DND-41 (cell line): ENCODE results near the gene RPS6KC1.

Experiments
- ATAC-seq: fragments of 200-7000 bp; cut with Tn5 transposase; 3 replicates; pipeline ENCODE4 v1.9.1; 2021; ENCODE audit warnings: low read depth; ENCODE audit not compliant: insufficient read depth
- DNase-seq: peaks from one replicate; pipeline ENCODE4 v3.0.0-alpha.2; 2020
- H2AFZ ChIP-seq: 2 replicates; pipeline ENCODE4 v1.6.0; 2012; ENCODE audit warnings: low read depth, low read length
- H3K27ac ChIP-seq: 2 replicates; pipeline ENCODE4 v1.5.1; 2012; ENCODE audit warnings: low read length, inconsistent platforms
- H3K27me3 ChIP-seq: fragments of 200-600 bp; sonication (generic); 2 replicates; pipeline ENCODE4 v1.6.0; 2012; ENCODE audit warnings: low read length, mild to moderate bottlenecking, inconsistent platforms; ENCODE audit not compliant: insufficient read depth, poor library complexity
- H3K36me3 ChIP-seq: 2 replicates; pipeline ENCODE4 v1.5.1; 2012; ENCODE audit warnings: low read length, inconsistent platforms; ENCODE audit not compliant: insufficient read depth
- H3K4me1 ChIP-seq: 2 replicates; pipeline ENCODE4 v1.5.1; 2012; ENCODE audit warnings: mild to moderate bottlenecking, low read length; ENCODE audit not compliant: insufficient read depth
- H3K4me2 ChIP-seq: 2 replicates; pipeline ENCODE4 v1.6.0; 2012; ENCODE audit warnings: mild to moderate bottlenecking, moderate library complexity, low read length, inconsistent platforms; ENCODE audit not compliant: insufficient read depth
- H3K4me3 ChIP-seq, 2 experiments: fragments of 200-600 bp in 1 of 2; shearing (Covaris generic) in 1 of 2; 2 replicates each; pipeline ENCODE4 v1.5.1; 2012 to 2016; ENCODE audit warnings: inconsistent platforms in 2 of 2, low read length in 2 of 2, mild to moderate bottlenecking in 2 of 2, low read depth in 1 of 2, moderate library complexity in 1 of 2
- H3K79me2 ChIP-seq: 2 replicates; pipeline ENCODE4 v1.6.0; 2012; ENCODE audit warnings: low read length, inconsistent platforms; ENCODE audit not compliant: insufficient read depth
- H3K9ac ChIP-seq: 2 replicates; pipeline ENCODE4 v1.6.0; 2012; ENCODE audit warnings: low read depth, mild to moderate bottlenecking, inconsistent platforms, low read length, moderate library complexity
- H3K9me3 ChIP-seq: 2 replicates; pipeline ENCODE4 v1.5.1; 2012; ENCODE audit warnings: low read length, moderate library complexity, mild to moderate bottlenecking, inconsistent platforms; ENCODE audit not compliant: insufficient read depth, severe bottlenecking
- H4K20me1 ChIP-seq: 2 replicates; pipeline ENCODE4 v1.6.0; 2012; ENCODE audit warnings: low read length; ENCODE audit not compliant: insufficient read depth
- EZH2 ChIP-seq: IDR thresholded peaks from 3 replicates; pipeline ENCODE4 v1.6.1; 2012; ENCODE audit warnings: borderline replicate concordance, low read depth, mild to moderate bottlenecking, moderate library complexity, low read length, inconsistent platforms; ENCODE audit not compliant: severe bottlenecking
- TF ChIP-seq, protein P1 (sequence below): IDR thresholded peaks from 2 replicates; pipeline ENCODE4 v1.5.1; 2012; ENCODE audit warnings: borderline replicate concordance, low read length, moderate library complexity, mild to moderate bottlenecking; ENCODE audit not compliant: poor library complexity, severe bottlenecking; ENCODE audit errors: extremely low read depth

Gene RPS6KC1

GRCh38 chr1:213119794-213120193 lies 68.8 kb downstream of the RPS6KC1 start:
- no peak for ATAC-seq
- Histone ChIP-seq H3K36me3 (no peaks in the 10 kb centered on the region), H2AFZ (no peak overlapping the region), H3K4me1 (no peaks in the 10 kb centered on the region), H3K4me3 (no peak overlapping the region), H3K27me3 (no peaks in the 10 kb centered on the region), H3K79me2 (no peaks in the 10 kb centered on the region), H3K9ac (no peak overlapping the region), H3K9me3 (no peaks in the 10 kb centered on the region), H4K20me1 (no peaks in the 10 kb centered on the region), H3K27ac (no peak overlapping the region), H3K4me2 (no peak overlapping the region)
- no peak for DNase-seq
- TF ChIP-seq, protein P1, sequence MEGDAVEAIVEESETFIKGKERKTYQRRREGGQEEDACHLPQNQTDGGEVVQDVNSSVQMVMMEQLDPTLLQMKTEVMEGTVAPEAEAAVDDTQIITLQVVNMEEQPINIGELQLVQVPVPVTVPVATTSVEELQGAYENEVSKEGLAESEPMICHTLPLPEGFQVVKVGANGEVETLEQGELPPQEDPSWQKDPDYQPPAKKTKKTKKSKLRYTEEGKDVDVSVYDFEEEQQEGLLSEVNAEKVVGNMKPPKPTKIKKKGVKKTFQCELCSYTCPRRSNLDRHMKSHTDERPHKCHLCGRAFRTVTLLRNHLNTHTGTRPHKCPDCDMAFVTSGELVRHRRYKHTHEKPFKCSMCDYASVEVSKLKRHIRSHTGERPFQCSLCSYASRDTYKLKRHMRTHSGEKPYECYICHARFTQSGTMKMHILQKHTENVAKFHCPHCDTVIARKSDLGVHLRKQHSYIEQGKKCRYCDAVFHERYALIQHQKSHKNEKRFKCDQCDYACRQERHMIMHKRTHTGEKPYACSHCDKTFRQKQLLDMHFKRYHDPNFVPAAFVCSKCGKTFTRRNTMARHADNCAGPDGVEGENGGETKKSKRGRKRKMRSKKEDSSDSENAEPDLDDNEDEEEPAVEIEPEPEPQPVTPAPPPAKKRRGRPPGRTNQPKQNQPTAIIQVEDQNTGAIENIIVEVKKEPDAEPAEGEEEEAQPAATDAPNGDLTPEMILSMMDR, result no peak
- no peak for TF ChIP-seq EZH2

DNA sequence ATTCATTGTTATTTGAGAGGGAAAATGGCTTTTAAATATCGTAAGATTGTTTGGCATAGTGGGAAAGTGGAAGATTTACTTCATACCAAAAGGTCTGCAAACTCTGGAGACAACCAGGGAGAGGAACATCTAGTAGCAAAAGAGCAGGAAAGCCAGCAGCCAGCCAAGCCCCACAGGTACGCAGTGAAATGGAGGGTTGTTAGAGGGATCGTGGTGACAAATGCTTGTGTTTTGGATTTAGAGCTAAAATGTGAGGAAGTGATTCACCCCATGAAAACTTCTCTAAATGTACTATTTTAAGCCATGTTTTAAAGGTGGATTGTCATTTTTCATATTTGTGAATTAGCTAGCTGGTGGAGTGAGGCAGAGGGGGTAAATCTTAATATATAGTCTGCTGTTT lies 69.3 kb downstream of the RPS6KC1 start:
- no peak overlapping the region for H3K27ac ChIP-seq
- TF ChIP-seq, protein P1, result no peak
- no peak for TF ChIP-seq EZH2

GRCh38 chr1:213120961-213121360 lies 69.9 kb downstream of the RPS6KC1 start:
- no peak for DNase-seq
- TF ChIP-seq, protein P1, result no peak
- TF ChIP-seq EZH2, result no peak
- no peak overlapping the region for H2AFZ ChIP-seq
- no peak overlapping the region for H3K9ac ChIP-seq
- H3K27ac ChIP-seq, result no peak overlapping the region
- H4K20me1 ChIP-seq, result no peaks in the 10 kb centered on the region
- no peak overlapping the region for H3K4me3 ChIP-seq
- no peak overlapping the region for H3K4me2 ChIP-seq
- no peaks in the 10 kb centered on the region for H3K4me1 ChIP-seq
- H3K27me3 ChIP-seq, result no peaks in the 10 kb centered on the region
- ATAC-seq, result no peak
- no peaks in the 10 kb centered on the region for H3K79me2 ChIP-seq
- no peaks in the 10 kb centered on the region for H3K9me3 ChIP-seq
- no peaks in the 10 kb centered on the region for H3K36me3 ChIP-seq

More for the DNA sequence above, 69.3 kb downstream of the RPS6KC1 start:
- Histone ChIP-seq H4K20me1 (no peaks in the 10 kb centered on the region), H3K36me3 (no peaks in the 10 kb centered on the region), H3K9me3 (no peaks in the 10 kb centered on the region), H3K9ac (no peak overlapping the region), H3K27me3 (no peaks in the 10 kb centered on the region), H3K4me3 (no peak overlapping the region), H3K79me2 (no peaks in the 10 kb centered on the region), H3K4me2 (no peak overlapping the region), H2AFZ (no peak overlapping the region), H3K4me1 (no peaks in the 10 kb centered on the region)
- ATAC-seq (no peak), DNase-seq (no peak)

DNA sequence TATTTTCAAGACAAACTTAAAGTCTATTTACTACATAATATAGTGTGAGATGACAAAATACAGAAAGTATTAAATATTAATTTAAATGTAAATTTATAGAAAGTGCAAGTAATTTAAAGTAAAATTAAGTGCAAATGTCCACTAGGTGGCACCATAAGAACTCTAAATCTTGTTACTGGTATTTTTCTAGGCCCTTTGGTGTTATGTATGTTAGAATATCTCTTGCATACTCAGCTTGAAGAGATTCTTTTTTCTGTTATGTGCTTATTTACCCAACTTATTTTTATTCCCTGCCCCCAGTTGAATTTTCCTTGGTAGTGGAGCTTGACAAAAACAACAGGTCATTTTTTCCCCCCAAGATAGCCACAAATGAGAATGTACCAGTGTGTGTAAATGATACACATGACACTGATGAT lies 71.5 kb downstream of the RPS6KC1 start:
- ATAC-seq (peak; percentile 44; the same call in 1 of the 3 replicates), DNase-seq (no peak)
- no peak overlapping the region for H3K4me3 ChIP-seq
- H3K36me3 ChIP-seq, result no peaks in the 10 kb centered on the region
- H4K20me1 ChIP-seq, result no peaks in the 10 kb centered on the region
- TF ChIP-seq EZH2, result no peak
- TF ChIP-seq, protein P1, result peak; percentile 54
- H3K4me1 ChIP-seq, result no peaks in the 10 kb centered on the region
- no peak overlapping the region for H3K4me2 ChIP-seq
- H2AFZ ChIP-seq, result no peak overlapping the region
- H3K27me3 ChIP-seq, result no peaks in the 10 kb centered on the region
- H3K9ac ChIP-seq, result no peak overlapping the region
- no peaks in the 10 kb centered on the region for H3K79me2 ChIP-seq
- no peaks in the 10 kb centered on the region for H3K9me3 ChIP-seq
- no peak overlapping the region for H3K27ac ChIP-seq
